ENCODE measurements around the gene CUX1.
"Not testable (repeated sequence)": the region's sequence is repeated elsewhere in the genome, so short reads cannot be mapped to it uniquely, and the experiment has no call there.

CUX1 gene

DNA sequence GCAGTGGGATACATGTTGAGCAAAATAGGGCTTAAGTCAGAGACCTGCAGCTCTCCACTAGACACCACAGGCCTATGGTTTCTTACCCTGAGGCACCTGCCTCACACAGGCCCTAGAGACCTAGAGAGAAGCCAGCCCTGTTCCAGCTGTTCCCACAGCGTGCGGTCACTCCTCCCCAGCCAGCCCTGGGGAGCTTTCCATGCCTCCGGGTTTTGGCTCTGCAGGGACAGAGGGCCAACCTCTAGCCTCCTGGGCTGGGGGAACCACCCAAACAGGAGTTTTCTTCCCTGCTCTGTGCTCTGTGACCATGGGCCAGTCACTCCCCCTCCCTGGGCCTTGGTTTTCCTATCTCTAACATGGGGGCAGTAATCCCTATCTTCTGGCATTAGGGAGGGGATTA lies 502.2 kb downstream of the CUX1 start:
- no peak for DNase-seq (ENCODE audit: low read depth, low spot score)
- TF ChIP-seq, protein P1, sequence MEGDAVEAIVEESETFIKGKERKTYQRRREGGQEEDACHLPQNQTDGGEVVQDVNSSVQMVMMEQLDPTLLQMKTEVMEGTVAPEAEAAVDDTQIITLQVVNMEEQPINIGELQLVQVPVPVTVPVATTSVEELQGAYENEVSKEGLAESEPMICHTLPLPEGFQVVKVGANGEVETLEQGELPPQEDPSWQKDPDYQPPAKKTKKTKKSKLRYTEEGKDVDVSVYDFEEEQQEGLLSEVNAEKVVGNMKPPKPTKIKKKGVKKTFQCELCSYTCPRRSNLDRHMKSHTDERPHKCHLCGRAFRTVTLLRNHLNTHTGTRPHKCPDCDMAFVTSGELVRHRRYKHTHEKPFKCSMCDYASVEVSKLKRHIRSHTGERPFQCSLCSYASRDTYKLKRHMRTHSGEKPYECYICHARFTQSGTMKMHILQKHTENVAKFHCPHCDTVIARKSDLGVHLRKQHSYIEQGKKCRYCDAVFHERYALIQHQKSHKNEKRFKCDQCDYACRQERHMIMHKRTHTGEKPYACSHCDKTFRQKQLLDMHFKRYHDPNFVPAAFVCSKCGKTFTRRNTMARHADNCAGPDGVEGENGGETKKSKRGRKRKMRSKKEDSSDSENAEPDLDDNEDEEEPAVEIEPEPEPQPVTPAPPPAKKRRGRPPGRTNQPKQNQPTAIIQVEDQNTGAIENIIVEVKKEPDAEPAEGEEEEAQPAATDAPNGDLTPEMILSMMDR (IDR thresholded peaks at IDR 0.05; ENCODE audit: low read depth, low read length): no peak
- in situ Hi-C loops (cut with HindIII; ENCODE audit: low sequenced_read_pairs): no loop called here
- no peak overlapping the region for H3K4me3 ChIP-seq (ENCODE audit: low read depth, low read length)

DNA sequence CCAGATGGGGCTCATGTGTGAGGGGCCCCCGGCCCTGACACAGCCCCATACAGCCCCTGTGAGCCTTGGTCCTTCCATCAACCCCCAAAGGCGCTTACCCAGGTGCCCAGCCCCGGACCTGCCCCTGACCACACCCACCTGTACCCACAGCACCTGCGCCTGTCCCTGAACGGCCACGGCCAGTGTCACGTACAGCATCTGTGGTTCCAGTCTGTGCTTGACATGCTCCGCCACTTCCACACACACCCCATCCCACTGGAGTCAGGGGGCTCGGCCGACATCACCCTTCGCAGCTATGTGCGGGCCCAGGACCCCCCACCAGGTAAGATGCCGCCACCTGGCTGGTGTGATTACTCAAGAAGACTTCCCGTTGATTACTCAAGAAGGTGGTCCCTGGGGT lies 502.8 kb downstream of the CUX1 start:
- in situ Hi-C loops (cut with HindIII; ENCODE audit: low sequenced_read_pairs): no loop called here
- H3K4me3 ChIP-seq (ENCODE audit: low read depth, low read length): no peak overlapping the region
- TF ChIP-seq, protein P1 (IDR thresholded peaks at IDR 0.05; ENCODE audit: low read depth, low read length): no peak
- DNase-seq (ENCODE audit: low read depth, low spot score): no peak

DNA sequence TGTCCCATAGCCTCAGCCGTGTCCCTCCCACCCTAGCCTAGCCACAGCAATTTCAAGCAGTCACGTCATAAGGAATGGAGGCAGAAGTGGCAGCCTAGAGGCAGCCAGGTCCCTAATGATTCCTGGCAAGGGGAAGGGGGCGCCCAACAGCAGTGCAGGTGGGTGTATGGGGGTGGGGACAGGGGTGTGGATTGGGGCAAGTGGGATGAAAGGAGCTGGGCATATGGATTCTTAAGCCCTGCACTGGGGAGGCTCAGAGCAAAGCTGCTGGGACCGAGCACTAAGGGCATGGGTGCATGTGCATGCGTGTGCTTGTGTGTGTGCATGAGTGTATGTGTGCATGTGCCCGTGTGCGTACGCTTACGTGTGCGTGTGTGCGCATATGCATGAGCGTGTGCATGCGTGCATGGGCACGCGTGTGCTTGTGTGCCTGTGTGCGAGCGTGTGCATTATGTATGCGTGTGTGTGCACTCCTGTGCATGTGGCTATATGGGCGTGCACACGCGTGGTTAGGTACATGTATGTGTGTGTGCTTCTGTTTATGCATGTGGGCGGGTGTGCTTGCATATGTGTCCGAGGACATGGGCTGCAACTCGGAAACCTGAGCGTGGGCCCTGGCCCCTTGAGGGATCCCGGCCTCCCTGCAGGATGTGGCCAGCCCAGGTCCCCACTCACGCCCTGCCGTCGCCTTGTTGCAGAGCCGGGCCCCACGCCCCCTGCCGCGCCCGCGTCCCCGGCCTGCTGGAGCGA lies 503.4 kb downstream of the CUX1 start:
- DNase-seq (ENCODE audit: low read depth, low spot score): no peak
- in situ Hi-C loops (cut with HindIII; ENCODE audit: low sequenced_read_pairs): no loop called here
- no peak overlapping the region for H3K4me3 ChIP-seq (ENCODE audit: low read depth, low read length)
- TF ChIP-seq, protein P1 (IDR thresholded peaks at IDR 0.05; ENCODE audit: low read depth, low read length): no peak

DNA sequence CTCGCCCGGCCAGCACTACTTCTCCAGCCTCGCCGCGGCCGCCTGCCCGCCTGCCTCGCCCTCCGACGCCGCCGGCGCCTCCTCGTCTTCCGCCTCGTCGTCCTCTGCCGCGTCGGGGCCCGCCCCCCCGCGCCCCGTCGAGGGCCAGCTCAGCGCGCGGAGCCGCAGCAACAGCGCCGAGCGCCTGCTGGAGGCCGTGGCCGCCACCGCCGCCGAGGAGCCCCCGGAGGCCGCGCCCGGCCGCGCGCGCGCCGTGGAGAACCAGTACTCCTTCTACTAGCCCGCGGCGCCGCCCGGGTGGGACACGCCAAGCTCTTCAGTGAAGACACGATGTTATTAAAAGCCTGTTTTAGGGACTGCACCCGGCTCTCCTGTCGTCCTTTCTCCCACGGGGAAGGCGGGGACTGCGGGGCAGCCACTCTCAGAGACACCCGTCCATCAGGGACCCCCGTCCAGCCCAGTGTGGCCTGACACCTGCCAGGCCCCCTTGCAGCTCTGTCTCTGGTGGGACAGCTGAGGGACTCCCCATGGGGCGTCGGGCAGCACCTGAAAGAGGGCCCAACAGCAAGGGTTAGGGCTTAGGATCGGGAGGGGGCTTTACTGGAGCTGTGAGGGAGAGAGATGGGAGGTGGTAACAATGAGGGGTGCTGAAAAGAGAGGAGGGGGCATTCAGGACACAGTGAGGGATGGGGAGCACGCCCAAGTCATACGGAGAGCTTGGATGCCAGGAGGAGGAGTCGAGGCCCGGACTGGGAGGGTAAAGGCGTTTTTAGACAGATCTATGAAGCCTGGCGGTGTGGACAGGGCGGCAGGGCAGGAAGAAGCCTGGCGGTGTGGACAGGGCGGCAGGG lies 504.1 kb downstream of the CUX1 start:
- H3K4me3 ChIP-seq (ENCODE audit: low read depth, low read length): no peak overlapping the region
- in situ Hi-C loops (cut with HindIII; ENCODE audit: low sequenced_read_pairs): no loop called here
- DNase-seq (ENCODE audit: low read depth, low spot score): no peak
- TF ChIP-seq, protein P1 (IDR thresholded peaks at IDR 0.05; ENCODE audit: low read depth, low read length): no peak

DNA sequence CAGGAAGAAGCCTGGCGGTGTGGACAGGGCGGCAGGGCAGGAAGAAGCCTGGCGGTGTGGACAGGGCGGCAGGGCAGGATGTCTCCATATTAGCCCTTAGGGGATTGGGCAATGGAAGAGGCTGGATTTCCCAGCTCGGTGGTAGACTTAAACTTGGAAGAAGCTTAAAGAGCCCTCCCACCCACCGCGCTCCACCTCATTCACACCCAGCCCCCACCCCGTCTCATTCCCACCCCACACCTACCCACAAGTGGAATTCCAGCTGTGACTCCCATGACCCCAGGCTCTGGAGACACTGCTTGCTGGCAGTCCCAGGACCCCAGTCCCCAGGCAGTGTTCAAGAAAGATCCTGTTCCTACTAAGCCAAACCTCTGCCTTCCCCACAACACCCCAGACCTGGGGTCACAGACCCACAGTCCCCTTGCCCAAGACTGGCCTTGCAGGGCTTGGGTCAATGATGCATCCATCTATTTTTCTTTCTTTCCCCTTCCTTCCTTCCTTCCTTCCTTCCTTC lies 504.8 kb downstream of the CUX1 start:
- in situ Hi-C loops (cut with HindIII; ENCODE audit: low sequenced_read_pairs): no loop called here
- TF ChIP-seq, protein P1 (IDR thresholded peaks at IDR 0.05; ENCODE audit: low read depth, low read length): no peak
- DNase-seq (ENCODE audit: low read depth, low spot score): no peak
- H3K4me3 ChIP-seq (ENCODE audit: low read depth, low read length): no peak overlapping the region

DNA sequence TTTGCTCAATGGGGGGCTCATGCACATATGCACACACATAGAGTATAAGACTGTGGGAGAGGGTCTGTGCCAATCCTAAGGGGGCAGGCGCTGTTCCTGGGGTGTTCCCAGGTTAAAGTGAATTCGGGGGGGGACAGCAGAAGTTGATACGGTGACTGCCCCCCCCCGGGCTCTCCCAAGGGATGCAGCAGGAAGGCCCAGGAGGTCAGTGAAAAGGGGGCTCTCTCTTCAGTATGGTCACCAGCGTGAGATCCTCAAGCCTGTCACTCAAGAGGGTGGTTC lies 506.4 kb downstream of the CUX1 start:
- no peak overlapping the region for H3K4me3 ChIP-seq (ENCODE audit: low read depth, low read length)
- TF ChIP-seq, protein P1 (IDR thresholded peaks at IDR 0.05; ENCODE audit: low read depth, low read length): no peak
- in situ Hi-C loops (cut with HindIII; ENCODE audit: low sequenced_read_pairs): no loop called here
- no peak for DNase-seq (ENCODE audit: low read depth, low spot score)

DNA sequence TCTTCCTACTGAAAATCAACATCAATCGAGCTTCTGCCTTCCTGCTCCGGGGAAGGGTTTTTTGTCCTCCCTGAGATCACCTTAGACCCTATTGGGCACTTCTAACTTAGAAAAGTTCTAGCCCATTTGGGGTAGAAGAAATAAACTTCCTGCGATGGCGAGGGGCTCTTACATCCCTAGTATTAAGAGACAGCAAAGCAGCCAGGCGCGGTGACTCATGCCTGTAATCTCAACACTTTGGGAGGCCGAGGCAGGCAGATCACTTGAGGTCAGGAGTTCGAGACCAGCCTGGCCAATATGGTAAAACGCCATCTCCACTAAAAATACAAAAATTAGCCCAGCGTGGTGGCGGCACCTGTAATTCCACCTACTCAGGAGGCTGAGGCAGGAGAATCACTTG lies 507.7 kb downstream of the CUX1 start:
- in situ Hi-C loops (cut with HindIII; ENCODE audit: low sequenced_read_pairs); DNase-seq (ENCODE audit: low read depth, low spot score); H3K4me3 ChIP-seq (ENCODE audit: low read depth, low read length): not testable (repeated sequence)
